ENCODE results near the gene VWA8.

DNA sequence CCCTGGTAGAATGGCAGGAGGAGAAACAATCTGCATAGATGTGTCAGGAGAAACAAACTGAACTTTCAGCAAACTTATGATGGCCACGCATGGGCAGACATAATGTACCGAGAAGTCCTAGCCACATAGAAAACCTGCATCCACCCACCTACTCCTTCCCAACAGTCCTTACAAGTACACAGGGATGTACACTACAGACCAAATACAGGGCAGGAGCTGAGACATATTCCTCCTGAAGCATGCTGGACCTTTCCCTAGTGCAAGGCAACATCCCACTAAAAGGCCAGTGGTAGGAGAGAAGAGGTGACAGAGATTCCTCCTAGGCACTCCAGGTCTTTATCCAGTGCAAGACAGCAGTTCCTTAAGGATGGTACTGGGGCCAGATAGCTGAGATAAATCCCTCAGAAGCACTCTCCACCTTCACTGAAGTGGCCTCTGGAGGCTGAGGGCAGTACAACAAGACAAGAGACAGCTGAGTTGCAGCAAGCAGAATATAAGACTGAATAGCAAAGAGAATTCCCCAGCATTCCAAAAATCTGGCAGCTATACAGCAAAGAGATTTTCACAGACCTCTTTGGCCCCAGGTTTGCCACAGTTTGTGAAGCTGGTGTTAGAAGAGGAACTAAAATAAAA lies 18.3 kb downstream of the VWA8 start:
- TF ChIP-seq, protein P1, sequence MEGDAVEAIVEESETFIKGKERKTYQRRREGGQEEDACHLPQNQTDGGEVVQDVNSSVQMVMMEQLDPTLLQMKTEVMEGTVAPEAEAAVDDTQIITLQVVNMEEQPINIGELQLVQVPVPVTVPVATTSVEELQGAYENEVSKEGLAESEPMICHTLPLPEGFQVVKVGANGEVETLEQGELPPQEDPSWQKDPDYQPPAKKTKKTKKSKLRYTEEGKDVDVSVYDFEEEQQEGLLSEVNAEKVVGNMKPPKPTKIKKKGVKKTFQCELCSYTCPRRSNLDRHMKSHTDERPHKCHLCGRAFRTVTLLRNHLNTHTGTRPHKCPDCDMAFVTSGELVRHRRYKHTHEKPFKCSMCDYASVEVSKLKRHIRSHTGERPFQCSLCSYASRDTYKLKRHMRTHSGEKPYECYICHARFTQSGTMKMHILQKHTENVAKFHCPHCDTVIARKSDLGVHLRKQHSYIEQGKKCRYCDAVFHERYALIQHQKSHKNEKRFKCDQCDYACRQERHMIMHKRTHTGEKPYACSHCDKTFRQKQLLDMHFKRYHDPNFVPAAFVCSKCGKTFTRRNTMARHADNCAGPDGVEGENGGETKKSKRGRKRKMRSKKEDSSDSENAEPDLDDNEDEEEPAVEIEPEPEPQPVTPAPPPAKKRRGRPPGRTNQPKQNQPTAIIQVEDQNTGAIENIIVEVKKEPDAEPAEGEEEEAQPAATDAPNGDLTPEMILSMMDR (IDR thresholded peaks at IDR 0.05) = no peak
- TF ChIP-seq POLR2A (IDR thresholded peaks at IDR 0.05) = no peak
- TF ChIP-seq POLR2AphosphoS5 (IDR thresholded peaks at IDR 0.05) = no peak
- no peak for TF ChIP-seq EP300 (IDR thresholded peaks at IDR 0.05)
